Renal pelvis (tissue), 4 donors: ENCODE data around the gene SPC24. TPM values are rescaled to one million over a fixed set of nuclear protein-coding genes. Genes with fewer than 3 reads are reported as not detected.
"Not testable (repeated sequence)": the region's sequence is repeated elsewhere in the genome, so short reads cannot be mapped to it uniquely, and the experiment has no call there.

Experiments used
- DNase-seq: peaks from one replicate; pipeline ENCODE4 v3.0.0-alpha.2; 2013
- polyA plus RNA-seq, 3 donors: library from polyadenylated mRNA; unstranded; fragments of 120-200 nt; gene quantifications; one replicate each; pipeline ENCODE4 v1.2.1, GENCODE V29; 2013; ENCODE audit not compliant: insufficient read length in 3 of 3

Gene SPC24
- polyA plus RNA-seq, 3 donors, result 15.4 to 20.5 (median 19.9) TPM

DNA sequence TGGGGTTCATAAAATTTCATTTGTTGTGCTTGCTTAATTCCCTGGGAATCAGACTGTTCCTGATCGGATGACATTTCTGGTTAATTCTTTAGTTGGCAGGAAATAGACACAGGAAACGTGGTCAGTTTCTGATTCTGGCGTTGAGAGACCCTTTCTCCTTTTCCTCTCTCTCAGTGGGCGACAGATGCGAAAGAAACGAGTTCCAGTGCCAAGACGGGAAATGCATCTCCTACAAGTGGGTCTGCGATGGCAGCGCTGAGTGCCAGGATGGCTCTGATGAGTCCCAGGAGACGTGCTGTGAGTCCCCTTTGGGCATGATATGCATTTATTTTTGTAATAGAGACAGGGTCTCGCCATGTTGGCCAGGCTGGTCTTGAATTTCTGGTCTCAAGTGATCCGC lies 55.5 kb downstream of the SPC24 start:
- no peak for DNase-seq

DNA sequence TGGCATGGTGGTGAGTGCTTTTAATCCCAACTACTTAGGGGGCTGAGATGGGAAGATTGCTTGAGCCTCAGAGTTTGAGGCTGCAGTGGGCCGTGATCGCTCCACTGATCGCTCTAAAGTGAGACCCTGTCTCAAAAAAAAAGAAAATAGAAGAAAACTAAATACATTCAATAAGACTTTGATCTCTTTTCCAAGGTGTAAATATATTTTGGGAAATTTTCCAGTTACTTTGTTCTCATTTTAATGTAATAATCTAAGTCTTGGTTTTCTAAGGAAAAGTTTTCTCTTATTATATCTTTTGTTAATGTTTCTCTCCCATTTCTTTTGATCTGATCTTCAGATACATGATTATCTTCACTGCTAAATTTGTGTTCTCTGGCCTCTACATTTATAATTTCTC lies 56.7 kb downstream of the SPC24 start:
- DNase-seq, result no peak

DNA sequence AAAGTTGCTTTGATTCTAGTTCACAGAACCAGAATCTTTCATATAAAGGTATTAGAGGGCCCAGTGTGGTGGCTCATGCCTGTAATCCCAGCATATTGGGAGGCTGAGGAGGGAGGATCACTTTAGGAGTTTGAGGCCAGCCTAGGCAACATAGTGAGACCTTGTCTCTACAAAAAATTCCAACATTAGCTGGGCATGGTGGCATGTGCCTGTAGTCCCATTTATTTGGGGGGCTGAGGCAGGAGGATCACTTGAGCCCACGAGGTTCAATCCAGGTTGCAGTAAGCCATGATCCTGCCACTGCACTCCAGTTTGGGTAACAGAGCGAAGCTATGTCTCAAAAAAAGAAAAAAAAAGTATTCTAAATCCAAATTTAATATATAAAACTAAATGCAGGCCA lies 57.3 kb downstream of the SPC24 start:
- DNase-seq, result no peak

DNA sequence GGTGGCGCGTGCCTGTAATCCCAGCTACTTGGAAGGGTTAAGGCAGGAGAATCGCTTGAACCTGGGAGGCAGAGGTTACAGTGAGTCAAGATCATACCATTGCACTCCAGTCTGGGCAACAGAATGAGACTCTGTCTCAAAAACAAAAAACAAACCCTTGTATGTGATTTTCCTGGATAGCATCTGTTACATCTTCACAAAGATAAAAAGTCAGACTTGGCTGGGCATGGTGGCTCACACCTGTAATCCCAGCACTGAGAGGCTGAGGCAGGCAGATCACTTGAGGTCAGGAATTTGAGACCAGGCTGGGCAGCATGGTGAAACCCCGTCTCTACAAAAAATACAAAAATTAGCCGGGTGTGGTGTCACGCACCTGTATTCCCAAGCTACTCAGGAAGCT lies 58.2 kb downstream of the SPC24 start:
- DNase-seq, result not testable (repeated sequence)

DNA sequence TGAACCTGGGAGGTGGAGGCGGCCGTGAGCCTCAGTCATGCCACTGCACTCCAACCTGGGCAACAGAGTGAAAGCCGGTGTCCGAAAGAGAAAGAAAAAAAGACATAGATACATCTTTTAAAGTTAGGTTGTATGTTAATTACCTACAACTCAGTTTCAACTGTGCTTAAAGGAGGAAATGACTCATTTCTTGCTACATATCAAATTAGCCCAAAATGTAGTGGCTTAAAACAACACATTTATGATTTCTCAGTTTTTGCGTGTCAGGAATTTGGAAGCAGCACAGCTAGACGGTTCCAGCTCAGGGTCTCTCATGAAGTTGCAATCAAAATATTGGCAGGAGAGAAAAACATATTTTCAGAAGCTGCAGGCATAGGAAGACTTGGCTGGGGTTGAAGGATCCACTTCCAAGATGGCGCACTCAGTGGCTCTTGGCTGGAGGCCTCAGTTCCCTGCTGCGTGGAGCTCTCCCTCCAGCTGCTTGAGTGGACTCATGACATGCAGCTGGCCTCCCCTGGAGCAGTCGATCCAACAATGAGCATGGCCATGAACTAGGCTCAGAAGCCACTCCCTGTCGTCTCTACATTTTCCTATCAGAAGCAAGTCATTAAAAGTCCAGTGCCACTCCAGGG lies 59.3 kb downstream of the SPC24 start:
- DNase-seq, result no peak

Other genes starting within 250 kb of the SPC24 start
- 10 to 100 TPM; 44.5 to 53.1 (median 49.5) TPM for gene YIPF2, start 227.1 kb downstream of the SPC24 start, polyA plus RNA-seq
- gene TIMM29, start 227.0 kb downstream of the SPC24 start, polyA plus RNA-seq, result 10 to 100 TPM; 26.3 to 33.3 (median 31.1) TPM
- 100 to 1,000 TPM; 164 to 189 (median 168) TPM for gene SMARCA4, start 194.8 kb downstream of the SPC24 start, polyA plus RNA-seq
- gene LDLR, start 66.3 kb downstream of the SPC24 start, polyA plus RNA-seq, result 10 to 100 TPM; 23.1 to 37.2 (median 31.6) TPM
- 100 to 1,000 TPM; 117 to 125 (median 124) TPM for gene KANK2, start 41.8 kb upstream of the SPC24 start, polyA plus RNA-seq
- gene ANGPTL8, start 83.8 kb upstream of the SPC24 start, polyA plus RNA-seq, result under 1 TPM; 0.19 to 0.96 (median 0.74) TPM
- 10 to 100 TPM; 49.6 to 69.8 (median 67.7) TPM for gene DOCK6, start 106.7 kb upstream of the SPC24 start, polyA plus RNA-seq
- not detected for gene TSPAN16, start 140.4 kb upstream of the SPC24 start, polyA plus RNA-seq
- gene RAB3D, start 183.9 kb upstream of the SPC24 start, polyA plus RNA-seq, result 10 to 100 TPM; 16.8 to 18.1 (median 17.3) TPM
- 100 to 1,000 TPM; 144 to 158 (median 156) TPM for gene TMEM205, start 190.5 kb upstream of the SPC24 start, polyA plus RNA-seq
- 10 to 100 TPM; 25.6 to 38.3 (median 33.2) TPM for gene CCDC159, start 190.7 kb upstream of the SPC24 start, polyA plus RNA-seq
- 10 to 100 TPM; 13.6 to 16.0 (median 15.9) TPM for gene PLPPR2, start 199.7 kb upstream of the SPC24 start, polyA plus RNA-seq
- 1 to 10 TPM; 3.8 to 4.1 (median 3.8) TPM for gene SWSAP1, start 218.9 kb upstream of the SPC24 start, polyA plus RNA-seq
- 10 to 100 TPM; 23.7 to 39.3 (median 36.7) TPM for gene EPOR, start 228.5 kb upstream of the SPC24 start, polyA plus RNA-seq